Kidney (tissue), 14 donors: Measurements from ENCODE around the gene DNAJB2. TPM values are rescaled to one million over a fixed set of nuclear protein-coding genes. Genes with fewer than 3 reads are reported as not detected.

Experiments
- DNase-seq, 5 donors: peaks; one replicate each; pipeline ENCODE4 v3.0.0-alpha.2; 2013 to 2020
- FAIRE-seq: peaks from 2 replicates; lab custom pipeline; 2012; peaks lifted over from hg19 to GRCh38; lab: Jason Lieb, UNC
- H3K27ac ChIP-seq, 2 donors: one replicate each; pipeline ENCODE4 v1.7.0; 2013; ENCODE audit warnings: low read depth in 2 of 2, low read length in 2 of 2, inconsistent platforms in 1 of 2
- H3K27me3 ChIP-seq: one replicate; pipeline ENCODE4 v1.7.1; 2013; ENCODE audit warnings: low read length, inconsistent platforms; ENCODE audit not compliant: control insufficient read depth, insufficient read depth
- H3K36me3 ChIP-seq, 3 donors: one replicate each; pipeline versions ENCODE4 v1.7.0 to v1.7.1; 2013; ENCODE audit warnings: low read length in 3 of 3, control low read depth in 1 of 3, inconsistent platforms in 1 of 3; ENCODE audit not compliant: insufficient read depth in 3 of 3, control insufficient read depth in 2 of 3
- H3K4me1 ChIP-seq, 3 donors: one replicate each; pipeline versions ENCODE4 v1.7.0 to v1.7.1; 2013; ENCODE audit warnings: low read length in 3 of 3, inconsistent platforms in 1 of 3, low read depth in 1 of 3; ENCODE audit not compliant: control insufficient read depth in 2 of 3, insufficient read depth in 2 of 3
- H3K4me3 ChIP-seq, 3 donors: one replicate each; pipeline versions ENCODE4 v1.7.0 to v1.8.1; 2013; ENCODE audit warnings: low read length in 3 of 3, control low read depth in 1 of 3, inconsistent platforms in 1 of 3
- H3K9ac ChIP-seq, 3 donors: one replicate each; pipeline versions ENCODE4 v1.7.0 to v1.7.1; 2013; ENCODE audit warnings: low read length in 3 of 3, control low read depth in 1 of 3, inconsistent platforms in 1 of 3
- H3K9me3 ChIP-seq, 3 donors: one replicate each; pipeline versions ENCODE4 v1.7.0 to v1.7.1; 2013; ENCODE audit warnings: low read length in 3 of 3, control low read depth in 1 of 3, inconsistent platforms in 1 of 3; ENCODE audit not compliant: control insufficient read depth in 2 of 3, insufficient read depth in 1 of 3
- intact Hi-C: fragments of 100-400 bp; cut with DNase I; formaldehyde crosslinking; loops from one replicate; pipeline ENCODE4 v1.11.1; 2022
- polyA plus RNA-seq: library from polyadenylated mRNA; stranded (reverse); fragments of 350-450 nt; fragmentation: Illumina TruSeq; extraction: RNeasy Lipid Tissue Mini Kit (QIAGEN cat#74804); gene quantifications from one replicate; pipeline ENCODE4 v1.2.3, GENCODE V29; 2014; ENCODE audit warnings: low read depth, low replicate concordance; ENCODE audit not compliant: insufficient read depth
- total RNA-seq: library from RNA; stranded (reverse); fragmentation: NEBNext Ultra II Directional; extraction: Animal tissue kit (Norgen Biotek cat#: 25700); gene quantifications from one replicate; pipeline ENCODE4 v1.2.1, GENCODE V29; 2021
- TF ChIP-seq, protein P1 (sequence below): IDR thresholded peaks from 3 replicates; pipeline ENCODE4 v1.5.1; 2012; ENCODE audit warnings: mild to moderate bottlenecking, moderate library complexity, borderline replicate concordance; ENCODE audit not compliant: insufficient read depth; ENCODE audit errors: extremely low read depth
- donor health status: control.
- donor health status: control.
- donor health status: control.
- donor health status: control.
- donor health status: control.
- donor health status: DM: yes; HTN: yes; CAD: no.
- donor health status: Normal renal cell carcinoma (clear cell type).

Gene DNAJB2
- total and polyA plus RNA-seq, 2 donors from 2014 or later, result 94.3 to 128 TPM

GRCh38 chr2:219298759-219299371, 19.7 kb downstream of the DNAJB2 start:
- Histone ChIP-seq H3K36me3 (no peaks in the 10 kb centered on the region), H3K27ac (no peak overlapping the region), H3K4me1 (peaks cover 0 to 6% (median 3%) of the 10 kb centered on the region in 3 donors), H3K27me3 (no peaks in the 10 kb centered on the region), H3K4me3 (peak overlapping the region in 1 of 3 donors; percentile 44), H3K9me3 (no peaks in the 10 kb centered on the region), H3K9ac (peak overlapping the region in 1 of 3 donors; percentile 29)
- DNase-seq (peak; percentile 87 to 93 (median 91)), FAIRE-seq (no peak)
- intact Hi-C loops, result no loop called here
- TF ChIP-seq, protein P1, sequence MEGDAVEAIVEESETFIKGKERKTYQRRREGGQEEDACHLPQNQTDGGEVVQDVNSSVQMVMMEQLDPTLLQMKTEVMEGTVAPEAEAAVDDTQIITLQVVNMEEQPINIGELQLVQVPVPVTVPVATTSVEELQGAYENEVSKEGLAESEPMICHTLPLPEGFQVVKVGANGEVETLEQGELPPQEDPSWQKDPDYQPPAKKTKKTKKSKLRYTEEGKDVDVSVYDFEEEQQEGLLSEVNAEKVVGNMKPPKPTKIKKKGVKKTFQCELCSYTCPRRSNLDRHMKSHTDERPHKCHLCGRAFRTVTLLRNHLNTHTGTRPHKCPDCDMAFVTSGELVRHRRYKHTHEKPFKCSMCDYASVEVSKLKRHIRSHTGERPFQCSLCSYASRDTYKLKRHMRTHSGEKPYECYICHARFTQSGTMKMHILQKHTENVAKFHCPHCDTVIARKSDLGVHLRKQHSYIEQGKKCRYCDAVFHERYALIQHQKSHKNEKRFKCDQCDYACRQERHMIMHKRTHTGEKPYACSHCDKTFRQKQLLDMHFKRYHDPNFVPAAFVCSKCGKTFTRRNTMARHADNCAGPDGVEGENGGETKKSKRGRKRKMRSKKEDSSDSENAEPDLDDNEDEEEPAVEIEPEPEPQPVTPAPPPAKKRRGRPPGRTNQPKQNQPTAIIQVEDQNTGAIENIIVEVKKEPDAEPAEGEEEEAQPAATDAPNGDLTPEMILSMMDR, result peak; percentile 99

DNA sequence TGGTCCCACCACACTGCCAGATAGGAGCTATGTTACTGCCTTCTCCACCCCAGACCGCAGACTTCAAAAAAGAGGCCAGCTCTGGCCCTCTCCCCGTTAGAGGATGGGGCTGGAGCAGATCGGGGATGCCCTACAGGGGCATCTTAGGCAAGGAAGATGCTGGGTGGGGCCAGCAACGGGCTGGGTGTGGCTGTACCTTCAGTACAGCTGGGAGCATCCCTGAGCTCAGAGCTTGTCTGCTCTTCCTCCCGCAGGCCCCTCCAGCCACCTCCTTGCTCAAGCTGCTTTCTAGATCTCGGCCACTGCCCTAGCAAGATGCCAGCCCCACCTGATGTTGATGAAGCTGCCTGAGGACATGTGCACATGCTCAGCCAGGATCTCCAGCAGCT, 20.2 kb downstream of the DNAJB2 start:
- Histone ChIP-seq H3K27me3 (no peaks in the 10 kb centered on the region), H3K4me1 (peaks cover 0 to 5% (median 3%) of the 10 kb centered on the region in 3 donors), H3K9me3 (no peaks in the 10 kb centered on the region), H3K9ac (no peak overlapping the region), H3K36me3 (no peaks in the 10 kb centered on the region), H3K4me3 (no peak overlapping the region), H3K27ac (no peak overlapping the region)
- DNase-seq, result peak in 1 of 5 donors; percentile 40
- intact Hi-C loops, result no loop called here
- no peak for FAIRE-seq
- TF ChIP-seq, protein P1, result no peak

DNA sequence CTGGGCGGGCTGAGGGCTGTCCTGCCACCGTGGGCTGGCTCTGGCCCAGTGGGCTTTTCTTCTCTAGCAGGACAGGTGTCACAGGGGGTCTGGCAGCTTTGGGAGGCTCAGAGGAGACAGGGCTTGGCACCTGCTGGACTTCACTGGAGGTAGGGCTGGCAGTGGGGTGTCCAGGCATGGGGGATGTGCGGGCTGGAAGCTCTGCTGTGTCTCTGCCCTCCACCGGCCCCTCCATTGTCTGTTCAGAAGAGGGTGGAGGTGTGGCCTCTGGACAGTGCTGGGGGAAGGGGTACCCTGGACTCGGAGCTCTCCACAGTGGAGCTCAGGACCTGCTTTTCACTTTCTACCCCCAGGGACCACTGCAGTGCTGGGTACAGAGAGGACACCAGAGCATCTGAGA, 20.9 kb downstream of the DNAJB2 start:
- Histone ChIP-seq H3K27me3 (no peaks in the 10 kb centered on the region), H3K9ac (no peak overlapping the region), H3K27ac (no peak overlapping the region), H3K9me3 (no peaks in the 10 kb centered on the region), H3K36me3 (no peaks in the 10 kb centered on the region), H3K4me3 (no peak overlapping the region), H3K4me1 (peaks cover 0 to 3% (median 3%) of the 10 kb centered on the region in 3 donors)
- intact Hi-C loops, result no loop called here
- TF ChIP-seq, protein P1, result no peak
- DNase-seq (no peak), FAIRE-seq (no peak)
